ENCODE data around the gene AIG1. TPM values are rescaled to one million over a fixed set of nuclear protein-coding genes. Genes with fewer than 3 reads are reported as not detected.

AIG1 gene
- polyA plus RNA-seq, 1 donor from 2014 or later = 23.2 TPM

- no peaks in the 10 kb centered on the region for H3K27me3 ChIP-seq (ENCODE audit: insufficient read depth, low read depth, low read length)
- no peaks in the 10 kb centered on the region for H3F3A ChIP-seq (ENCODE audit: insufficient read depth, low read length, poor library complexity, severe bottlenecking)
- H3K9ac ChIP-seq (ENCODE audit: low read length) = no peak overlapping the region
- TF ChIP-seq CTCF (IDR thresholded peaks at IDR 0.05; ENCODE audit: poor library complexity, severe bottlenecking) = no peak
- H3K27ac ChIP-seq (ENCODE audit: low read length) = no peak overlapping the region
- H3K79me2 ChIP-seq (replicated peaks; ENCODE audit: insufficient read depth, low read length) = no peaks in the 10 kb centered on the region
- H3K4me2 ChIP-seq (ENCODE audit: low read length) = no peak overlapping the region
- H2AFZ ChIP-seq (ENCODE audit: low read depth, low read length) = no peak overlapping the region
- H4K20me1 ChIP-seq (ENCODE audit: insufficient read depth) = no peaks in the 10 kb centered on the region
- no peak overlapping the region for H3K4me3 ChIP-seq (ENCODE audit: low read length)
- H3K36me3 ChIP-seq (ENCODE audit: insufficient read depth, low read length) = no peaks in the 10 kb centered on the region
- no peaks in the 10 kb centered on the region for H3K9me2 ChIP-seq (ENCODE audit: insufficient read depth, low read length)
- no peaks in the 10 kb centered on the region for H3K9me3 ChIP-seq (ENCODE audit: low read length)
Observed at GRCh38 chr6:143103916-143104315, 43.2 kb downstream of the AIG1 start.

GRCh38 chr6:143107440-143107839 is 46.8 kb downstream of the AIG1 start:
- Histone ChIP-seq H3K27ac (ENCODE audit: low read length) (no peak overlapping the region), H3K36me3 (ENCODE audit: insufficient read depth, low read length) (no peaks in the 10 kb centered on the region), H3K4me2 (ENCODE audit: low read length) (no peak overlapping the region), H3K9me2 (ENCODE audit: insufficient read depth, low read length) (no peaks in the 10 kb centered on the region), H3K9me3 (ENCODE audit: low read length) (no peaks in the 10 kb centered on the region), H3K9ac (ENCODE audit: low read length) (no peak overlapping the region), H3K79me2 (replicated peaks; ENCODE audit: insufficient read depth, low read length) (no peaks in the 10 kb centered on the region), H3K27me3 (ENCODE audit: insufficient read depth, low read depth, low read length) (no peaks in the 10 kb centered on the region), H3K4me3 (ENCODE audit: low read length) (no peak overlapping the region), H2AFZ (ENCODE audit: low read depth, low read length) (no peak overlapping the region), H3F3A (ENCODE audit: insufficient read depth, low read length, poor library complexity, severe bottlenecking) (no peaks in the 10 kb centered on the region), H4K20me1 (ENCODE audit: insufficient read depth) (no peaks in the 10 kb centered on the region)
- TF ChIP-seq EP300 (conservative IDR thresholded peaks at IDR 0.05; ENCODE audit: poor library complexity, severe bottlenecking) = no peak

GRCh38 chr6:143107911-143108761 is 47.4 kb downstream of the AIG1 start:
- no peaks in the 10 kb centered on the region for H3K9me3 ChIP-seq (ENCODE audit: low read length)
- H3K27ac ChIP-seq (ENCODE audit: low read length) = no peak overlapping the region
- no peaks in the 10 kb centered on the region for H3K79me2 ChIP-seq (replicated peaks; ENCODE audit: insufficient read depth, low read length)

More at GRCh38 chr6:143107911-143108761, 47.4 kb downstream of the AIG1 start:
- Histone ChIP-seq H3F3A (ENCODE audit: insufficient read depth, low read length, poor library complexity, severe bottlenecking) (no peaks in the 10 kb centered on the region), H3K9ac (ENCODE audit: low read length) (no peak overlapping the region), H3K4me3 (ENCODE audit: low read length) (no peak overlapping the region), H3K27me3 (ENCODE audit: insufficient read depth, low read depth, low read length) (no peaks in the 10 kb centered on the region), H4K20me1 (ENCODE audit: insufficient read depth) (no peaks in the 10 kb centered on the region), H3K4me2 (ENCODE audit: low read length) (no peak overlapping the region), H3K9me2 (ENCODE audit: insufficient read depth, low read length) (no peaks in the 10 kb centered on the region), H3K36me3 (ENCODE audit: insufficient read depth, low read length) (no peaks in the 10 kb centered on the region), H2AFZ (ENCODE audit: low read depth, low read length) (no peak overlapping the region)
- no peak for TF ChIP-seq CTCF (IDR thresholded peaks at IDR 0.05; ENCODE audit: poor library complexity, severe bottlenecking)
- no peak for TF ChIP-seq MXI1 (conservative IDR thresholded peaks at IDR 0.05; ENCODE audit: poor library complexity, severe bottlenecking)
- no peak for TF ChIP-seq RAD21 (conservative IDR thresholded peaks at IDR 0.05)
- TF ChIP-seq POLR2AphosphoS5 (IDR thresholded peaks at IDR 0.05) = no peak
- TF ChIP-seq SMC3 (conservative IDR thresholded peaks at IDR 0.05; ENCODE audit: poor library complexity) = no peak
- TF ChIP-seq EP300 (conservative IDR thresholded peaks at IDR 0.05; ENCODE audit: poor library complexity, severe bottlenecking) = no peak
- no peak for TF ChIP-seq TAF1 (IDR thresholded peaks at IDR 0.05; ENCODE audit: low read depth)
